GM12892 (cell line): Measurements from ENCODE around the gene PRSS21.

ENCODE experiments used
- POLR2A ChIP-seq: IDR thresholded peaks from 2 replicates; pipeline ENCODE4 v1.6.1; 2011; ENCODE audit warnings: low read depth, low read length, control low read depth
- POLR2AphosphoS5 ChIP-seq: IDR thresholded peaks from 2 replicates; pipeline ENCODE4 v1.6.1; 2011; ENCODE audit warnings: low read depth, low read length, control low read depth

DNA sequence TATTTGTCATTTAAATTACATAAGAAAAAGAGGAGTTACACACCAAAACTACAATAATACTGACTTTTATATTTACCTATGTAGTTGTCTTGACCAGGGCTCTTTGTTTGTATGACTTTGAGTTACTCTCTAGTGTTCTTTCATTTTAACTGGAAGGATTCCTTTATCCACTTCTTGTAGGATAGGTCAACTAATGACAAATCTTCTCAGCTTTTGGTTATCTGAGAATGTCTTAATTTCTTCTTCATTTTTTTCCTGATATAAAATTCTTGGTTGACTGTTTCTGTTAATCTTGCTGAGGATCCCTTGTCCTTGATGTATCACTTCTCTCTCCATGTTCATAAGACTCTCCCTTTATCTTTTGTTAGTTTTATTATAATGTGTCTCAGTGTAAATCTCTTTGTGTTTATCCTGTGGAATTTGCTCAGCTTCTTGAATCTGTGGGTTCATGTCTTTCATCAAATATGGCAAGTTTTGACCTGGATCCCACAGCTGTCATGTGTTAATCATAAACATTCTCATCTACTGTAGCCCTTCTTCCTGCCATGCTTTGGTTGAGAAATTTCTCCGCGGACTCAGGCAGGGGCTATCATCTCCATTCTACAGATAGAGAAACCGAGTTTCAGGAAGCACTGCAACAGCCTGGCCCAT lies 13.4 kb upstream of the PRSS21 start:
- TF ChIP-seq POLR2AphosphoS5 (no peak), POLR2A (no peak)
